ENCODE measurements around the gene NYNRIN. TPM values are rescaled to one million over a fixed set of nuclear protein-coding genes. Genes with fewer than 3 reads are reported as not detected.

The NYNRIN gene
- total RNA-seq, 1 experiment from 2014 or later = 0.27 TPM

DNA sequence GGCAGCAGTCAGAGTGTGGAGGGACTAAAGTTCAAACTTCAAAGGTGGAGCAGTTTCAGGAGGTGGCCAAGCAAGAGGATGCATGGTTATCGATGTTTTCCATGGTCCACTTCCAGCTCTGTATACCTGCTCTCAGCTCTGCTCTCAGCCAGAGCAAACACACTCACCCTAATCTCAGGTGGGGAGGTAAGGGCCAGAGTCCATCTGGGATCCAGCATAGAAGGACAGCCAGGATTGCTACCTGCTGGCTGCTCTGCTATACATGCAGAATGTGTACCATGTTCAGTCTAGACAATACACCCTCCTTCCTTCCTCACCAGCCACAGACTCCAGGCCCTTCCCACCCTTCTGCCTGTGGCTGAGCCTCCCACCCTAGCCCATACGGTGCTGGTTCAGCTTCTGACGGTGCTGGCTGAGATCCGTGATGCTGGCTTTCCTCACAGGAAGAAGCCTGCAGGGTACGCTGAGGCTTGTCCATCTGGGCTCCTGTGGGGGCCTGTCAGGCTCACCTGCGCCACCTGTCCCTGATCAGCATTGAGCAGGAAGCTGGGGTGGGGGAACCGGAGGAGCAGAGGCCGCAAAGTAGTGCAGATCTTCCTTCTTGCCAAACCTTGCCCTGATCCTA lies 28.2 kb downstream of the NYNRIN start:
- no peak overlapping the region for H3K4me2 ChIP-seq (ENCODE audit: low read length)

More for the DNA sequence above, 28.2 kb downstream of the NYNRIN start:
- DNase-seq (ENCODE audit: low read depth, low spot score) = no peak
- no peak overlapping the region for H3K4me3 ChIP-seq (replicated peaks in 1 of 2; ENCODE audit: low read depth in 1 of 2, low read length in 2 of 2)
- no peak for ATAC-seq
- CTCF ChIA-PET = interaction anchor here (1.1 kb wide), 1 partner anchor 61 kb away, joined by 4 read pairs; no protein-coding TSS in a partner anchor
- intact Hi-C loops (cut with micrococcal nuclease) = no loop called here
- H3K9ac ChIP-seq (ENCODE audit: low read length) = no peak overlapping the region
- POLR2A ChIA-PET = no interaction called here
- H3K27me3 ChIP-seq (ENCODE audit: insufficient read depth, low read length) = no peaks in the 10 kb centered on the region
- TF ChIP-seq JUND (IDR thresholded peaks at IDR 0.05) = no peak
- TF ChIP-seq CBX3 (IDR thresholded peaks at IDR 0.05; ENCODE audit: low read depth) = no peak
- TF ChIP-seq POLR2A (IDR thresholded peaks at IDR 0.05; ENCODE audit: borderline replicate concordance, extremely low read depth, insufficient read depth, insufficient read length) = no peak
- TF ChIP-seq TCF7L2 (IDR thresholded peaks at IDR 0.05; ENCODE audit: borderline replicate concordance, extremely low read depth, insufficient read depth, insufficient read length) = no peak
- no peak for TF ChIP-seq CEBPB (IDR thresholded peaks at IDR 0.05; ENCODE audit: low read depth)
- TF ChIP-seq, protein P1, sequence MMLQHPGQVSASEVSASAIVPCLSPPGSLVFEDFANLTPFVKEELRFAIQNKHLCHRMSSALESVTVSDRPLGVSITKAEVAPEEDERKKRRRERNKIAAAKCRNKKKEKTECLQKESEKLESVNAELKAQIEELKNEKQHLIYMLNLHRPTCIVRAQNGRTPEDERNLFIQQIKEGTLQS (IDR thresholded peaks at IDR 0.05) = no peak
- no peak for TF ChIP-seq YY1 (IDR thresholded peaks at IDR 0.05; ENCODE audit: extremely low read depth, insufficient replicate concordance, low read depth, low read length)
- TF ChIP-seq, protein P2, sequence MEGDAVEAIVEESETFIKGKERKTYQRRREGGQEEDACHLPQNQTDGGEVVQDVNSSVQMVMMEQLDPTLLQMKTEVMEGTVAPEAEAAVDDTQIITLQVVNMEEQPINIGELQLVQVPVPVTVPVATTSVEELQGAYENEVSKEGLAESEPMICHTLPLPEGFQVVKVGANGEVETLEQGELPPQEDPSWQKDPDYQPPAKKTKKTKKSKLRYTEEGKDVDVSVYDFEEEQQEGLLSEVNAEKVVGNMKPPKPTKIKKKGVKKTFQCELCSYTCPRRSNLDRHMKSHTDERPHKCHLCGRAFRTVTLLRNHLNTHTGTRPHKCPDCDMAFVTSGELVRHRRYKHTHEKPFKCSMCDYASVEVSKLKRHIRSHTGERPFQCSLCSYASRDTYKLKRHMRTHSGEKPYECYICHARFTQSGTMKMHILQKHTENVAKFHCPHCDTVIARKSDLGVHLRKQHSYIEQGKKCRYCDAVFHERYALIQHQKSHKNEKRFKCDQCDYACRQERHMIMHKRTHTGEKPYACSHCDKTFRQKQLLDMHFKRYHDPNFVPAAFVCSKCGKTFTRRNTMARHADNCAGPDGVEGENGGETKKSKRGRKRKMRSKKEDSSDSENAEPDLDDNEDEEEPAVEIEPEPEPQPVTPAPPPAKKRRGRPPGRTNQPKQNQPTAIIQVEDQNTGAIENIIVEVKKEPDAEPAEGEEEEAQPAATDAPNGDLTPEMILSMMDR (IDR thresholded peaks at IDR 0.05 in 2 of 3, conservative IDR thresholded peaks at IDR 0.05 in 1 of 3; ENCODE audit: borderline replicate concordance in 1 of 3, insufficient read depth in 1 of 3, low read depth in 2 of 3, low read length in 2 of 3) = no peak
- RAD21 ChIA-PET (ENCODE audit: low non-redundant PET in 1 of 2, low total read pairs in 2 of 2, uncharacterized antibody in 2 of 2, unreplicated experiment in 2 of 2) = no interaction called here
- peaks cover 19% of the 10 kb centered on the region for H3K79me2 ChIP-seq (ENCODE audit: insufficient read depth, low read length)
- no peaks in the 10 kb centered on the region for H3K36me3 ChIP-seq (ENCODE audit: control insufficient read depth in 1 of 2, insufficient read depth in 2 of 2, low read length in 2 of 2)
- peaks cover 14 to 36% of the 10 kb centered on the region in 2 experiments for H3K4me1 ChIP-seq (ENCODE audit: control insufficient read depth in 1 of 2, insufficient read depth in 2 of 2, low read length in 2 of 2)
- no peaks in the 10 kb centered on the region for H3K9me2 ChIP-seq (ENCODE audit: insufficient read depth)
- H3K9me3 ChIP-seq (ENCODE audit: control insufficient read depth in 1 of 2, insufficient read depth in 1 of 2, low read depth in 1 of 2, low read length in 2 of 2) = no peaks in the 10 kb centered on the region
- no peak overlapping the region for H3K27ac ChIP-seq (ENCODE audit: low read depth, low read length)
- H4K20me1 ChIP-seq (ENCODE audit: insufficient read depth) = no peaks in the 10 kb centered on the region
- BruUV-seq (replicated peaks) = no TSS peak
- no peak overlapping the region for H2AFZ ChIP-seq (ENCODE audit: low read depth, low read length, poor library complexity, severe bottlenecking)

Measured in HCT116 (cell line).